ENCODE data around the gene ATXN10.

Gene ATXN10

GRCh38 chr22:45892681-45893461 lies 221.2 kb downstream of the ATXN10 start:
- no peak for DNase-seq (ENCODE audit: low spot score)

GRCh38 chr22:45893516-45893915 lies 221.9 kb downstream of the ATXN10 start:
- DNase-seq (ENCODE audit: low spot score), result no peak
